SIG-M5 (cell line): ENCODE data around the gene MRC2.
"Not testable (repeated sequence)": the region's sequence is repeated elsewhere in the genome, so short reads cannot be mapped to it uniquely, and the experiment has no call there.

Experiments
- DNase-seq: peaks from one replicate; lab custom pipeline; 2025; lab: John Stamatoyannopoulos, UW

MRC2 gene, protein sequence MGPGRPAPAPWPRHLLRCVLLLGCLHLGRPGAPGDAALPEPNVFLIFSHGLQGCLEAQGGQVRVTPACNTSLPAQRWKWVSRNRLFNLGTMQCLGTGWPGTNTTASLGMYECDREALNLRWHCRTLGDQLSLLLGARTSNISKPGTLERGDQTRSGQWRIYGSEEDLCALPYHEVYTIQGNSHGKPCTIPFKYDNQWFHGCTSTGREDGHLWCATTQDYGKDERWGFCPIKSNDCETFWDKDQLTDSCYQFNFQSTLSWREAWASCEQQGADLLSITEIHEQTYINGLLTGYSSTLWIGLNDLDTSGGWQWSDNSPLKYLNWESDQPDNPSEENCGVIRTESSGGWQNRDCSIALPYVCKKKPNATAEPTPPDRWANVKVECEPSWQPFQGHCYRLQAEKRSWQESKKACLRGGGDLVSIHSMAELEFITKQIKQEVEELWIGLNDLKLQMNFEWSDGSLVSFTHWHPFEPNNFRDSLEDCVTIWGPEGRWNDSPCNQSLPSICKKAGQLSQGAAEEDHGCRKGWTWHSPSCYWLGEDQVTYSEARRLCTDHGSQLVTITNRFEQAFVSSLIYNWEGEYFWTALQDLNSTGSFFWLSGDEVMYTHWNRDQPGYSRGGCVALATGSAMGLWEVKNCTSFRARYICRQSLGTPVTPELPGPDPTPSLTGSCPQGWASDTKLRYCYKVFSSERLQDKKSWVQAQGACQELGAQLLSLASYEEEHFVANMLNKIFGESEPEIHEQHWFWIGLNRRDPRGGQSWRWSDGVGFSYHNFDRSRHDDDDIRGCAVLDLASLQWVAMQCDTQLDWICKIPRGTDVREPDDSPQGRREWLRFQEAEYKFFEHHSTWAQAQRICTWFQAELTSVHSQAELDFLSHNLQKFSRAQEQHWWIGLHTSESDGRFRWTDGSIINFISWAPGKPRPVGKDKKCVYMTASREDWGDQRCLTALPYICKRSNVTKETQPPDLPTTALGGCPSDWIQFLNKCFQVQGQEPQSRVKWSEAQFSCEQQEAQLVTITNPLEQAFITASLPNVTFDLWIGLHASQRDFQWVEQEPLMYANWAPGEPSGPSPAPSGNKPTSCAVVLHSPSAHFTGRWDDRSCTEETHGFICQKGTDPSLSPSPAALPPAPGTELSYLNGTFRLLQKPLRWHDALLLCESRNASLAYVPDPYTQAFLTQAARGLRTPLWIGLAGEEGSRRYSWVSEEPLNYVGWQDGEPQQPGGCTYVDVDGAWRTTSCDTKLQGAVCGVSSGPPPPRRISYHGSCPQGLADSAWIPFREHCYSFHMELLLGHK (N-terminal part only)

DNA sequence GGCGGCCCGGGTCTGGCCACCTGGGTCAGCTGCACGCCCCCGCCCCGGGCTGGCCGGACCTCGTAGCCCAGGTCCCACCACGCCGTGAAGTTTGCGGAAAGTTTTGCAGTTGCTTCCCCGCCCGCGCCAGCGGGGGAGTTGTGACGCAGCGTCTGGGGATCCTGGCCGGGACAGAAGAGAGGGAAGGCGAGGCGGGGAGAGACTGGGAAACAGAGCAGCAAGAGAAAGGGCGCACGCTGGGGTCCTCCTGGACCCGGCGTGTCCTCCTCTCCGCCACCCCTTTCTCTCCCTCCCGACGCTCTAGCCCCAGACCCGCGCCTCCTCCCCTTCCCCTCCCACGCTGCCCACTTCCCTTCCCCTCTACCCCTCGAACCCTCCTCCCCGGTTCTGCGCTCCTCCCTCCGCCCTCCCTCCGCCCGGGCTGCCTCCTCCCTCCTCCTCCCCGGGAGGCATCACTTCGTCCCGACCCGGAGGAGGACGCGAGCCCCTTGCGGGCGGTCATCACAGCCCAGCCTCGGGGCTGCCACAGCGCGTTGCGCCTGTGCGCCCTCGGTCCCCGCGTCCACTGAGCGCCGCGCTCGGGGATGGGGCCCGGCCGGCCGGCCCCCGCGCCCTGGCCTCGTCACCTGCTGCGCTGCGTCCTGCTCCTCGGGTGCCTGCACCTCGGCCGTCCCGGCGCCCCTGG is at the start of gene MRC2:
MRC2 (plus strand) TSS at position 452 of the 685 bp plus-strand sequence; CDS start at position 585, 133 bp downstream.
- no peak for DNase-seq

DNA sequence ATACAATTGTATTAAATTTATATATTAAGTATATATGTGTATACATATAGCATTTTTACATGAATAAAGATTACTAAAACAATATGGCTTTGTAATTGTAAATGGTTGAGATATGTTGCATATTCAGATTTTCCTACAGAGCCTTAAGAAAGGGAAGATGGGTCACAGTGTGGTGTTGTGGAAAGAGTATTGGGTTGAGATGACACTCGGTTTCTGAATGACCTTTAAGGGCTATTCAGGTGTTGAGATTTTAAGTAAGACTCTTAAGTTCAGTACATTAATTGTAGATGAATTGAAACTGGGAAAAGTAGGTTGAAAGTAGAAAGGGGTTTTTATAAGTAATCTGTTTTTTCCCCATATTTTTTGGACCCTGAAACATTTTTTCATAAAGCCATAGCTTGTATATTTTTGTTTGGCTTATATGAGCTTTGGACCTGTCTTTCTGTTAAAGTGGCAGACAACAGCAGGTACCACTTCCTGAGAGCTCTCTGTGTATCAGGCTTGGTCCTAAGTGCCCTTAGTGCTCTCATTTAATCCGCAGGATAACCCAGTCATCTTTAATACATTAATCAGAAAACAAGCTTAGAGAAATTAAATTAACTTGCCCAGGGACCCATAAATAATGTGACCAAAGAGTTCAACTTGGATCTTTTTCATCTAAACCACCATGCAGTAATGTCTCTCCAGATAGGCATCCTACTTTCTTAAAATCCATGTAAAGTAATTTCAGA is 48.5 kb upstream of the MRC2 start:
- DNase-seq = no peak

DNA sequence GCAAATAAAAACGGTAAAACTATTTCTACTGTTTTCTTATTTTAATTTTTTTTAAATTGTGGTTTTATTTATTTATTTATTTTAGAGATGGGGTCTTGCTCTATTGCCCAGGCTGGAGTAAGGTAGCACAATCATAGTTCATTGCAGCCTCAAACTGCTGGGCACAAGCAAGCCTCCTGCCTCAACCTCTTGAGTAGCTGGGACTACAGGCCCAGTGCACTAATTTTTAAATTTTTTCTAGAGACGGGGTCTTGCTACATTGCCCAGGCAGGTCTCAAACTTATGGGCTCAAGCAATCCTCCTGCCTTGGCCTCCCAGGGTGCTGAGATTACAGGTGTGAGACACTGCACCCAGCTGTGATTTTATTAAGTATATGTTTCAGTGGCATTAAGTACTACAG is 46.5 kb upstream of the MRC2 start:
- no peak for DNase-seq

DNA sequence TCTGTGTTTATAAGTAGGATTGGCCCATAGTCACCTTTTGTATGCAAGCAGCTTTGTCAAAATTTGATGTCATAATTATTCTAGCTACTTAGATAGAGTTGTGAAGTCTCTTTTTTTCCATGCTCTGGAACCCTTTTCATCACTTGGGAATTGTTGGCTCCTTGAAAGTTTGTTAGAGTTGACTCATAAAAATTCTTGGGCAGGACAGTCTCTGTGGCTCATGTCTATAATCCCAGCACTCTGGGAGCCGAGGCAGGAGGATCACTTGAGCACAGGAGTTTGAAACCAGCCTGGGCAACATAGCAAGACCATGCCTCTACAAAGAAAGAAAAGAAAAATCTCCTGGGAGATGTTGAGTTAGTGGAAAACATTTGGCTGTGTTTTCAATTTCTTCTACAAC is 45.7 kb upstream of the MRC2 start:
- DNase-seq = no peak

DNA sequence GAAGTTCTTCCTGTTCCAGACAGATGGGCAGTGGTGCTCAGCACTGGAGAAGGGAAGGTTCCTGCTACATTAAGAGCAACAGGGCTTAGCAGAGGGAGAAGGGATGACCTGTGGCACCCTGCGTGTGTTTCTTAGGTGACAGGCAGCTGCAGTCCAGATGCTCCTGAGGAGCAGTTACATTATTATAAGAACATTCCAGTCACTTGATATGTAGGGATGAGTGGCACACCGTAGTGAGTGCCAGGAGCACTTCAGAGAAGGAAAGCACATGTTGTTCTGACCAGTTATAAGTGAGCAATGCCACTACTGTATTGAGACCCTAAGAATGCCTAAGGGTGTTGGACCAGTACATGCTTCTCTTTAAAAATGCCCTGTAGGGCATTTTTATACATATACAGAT is 39.9 kb upstream of the MRC2 start:
- no peak for DNase-seq

DNA sequence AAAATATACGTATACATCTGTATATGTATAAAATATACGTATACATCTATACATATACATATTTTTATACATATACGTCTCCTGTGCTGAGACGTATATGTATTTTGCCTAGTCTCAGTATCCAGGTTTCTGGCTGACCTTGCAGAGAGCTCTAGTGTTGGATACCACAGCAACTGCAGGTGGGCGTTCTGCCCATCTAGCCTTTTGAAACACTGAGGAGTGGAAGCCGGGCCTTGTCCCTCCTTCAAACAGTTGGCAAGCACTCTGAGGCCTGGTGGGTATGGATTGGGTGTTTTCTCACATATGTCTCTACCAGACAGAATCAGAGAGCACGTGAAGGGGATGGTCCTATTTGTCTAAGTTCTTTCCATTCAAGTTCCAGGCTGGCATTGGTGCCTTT is 39.4 kb upstream of the MRC2 start:
- DNase-seq = no peak

DNA sequence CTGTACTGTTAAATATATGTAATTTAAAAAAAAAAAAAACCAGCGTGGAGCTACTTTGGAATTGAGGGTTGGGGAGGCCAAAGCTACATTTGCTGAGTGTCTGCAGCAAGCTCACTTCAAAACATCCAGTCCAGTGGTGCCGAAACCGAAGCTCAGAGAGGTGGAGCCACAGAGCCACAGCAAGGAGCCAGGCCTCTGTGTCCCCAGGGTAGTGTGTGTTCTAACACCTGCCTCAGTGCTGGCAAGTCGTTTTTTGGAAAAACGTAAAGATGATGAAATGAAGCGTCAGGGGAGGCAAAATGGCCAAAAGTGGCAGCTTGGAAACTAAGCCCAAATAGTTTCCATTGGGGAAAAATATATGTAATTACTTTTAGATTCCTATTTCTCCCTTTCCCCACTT is 36.1 kb upstream of the MRC2 start:
- no peak for DNase-seq

DNA sequence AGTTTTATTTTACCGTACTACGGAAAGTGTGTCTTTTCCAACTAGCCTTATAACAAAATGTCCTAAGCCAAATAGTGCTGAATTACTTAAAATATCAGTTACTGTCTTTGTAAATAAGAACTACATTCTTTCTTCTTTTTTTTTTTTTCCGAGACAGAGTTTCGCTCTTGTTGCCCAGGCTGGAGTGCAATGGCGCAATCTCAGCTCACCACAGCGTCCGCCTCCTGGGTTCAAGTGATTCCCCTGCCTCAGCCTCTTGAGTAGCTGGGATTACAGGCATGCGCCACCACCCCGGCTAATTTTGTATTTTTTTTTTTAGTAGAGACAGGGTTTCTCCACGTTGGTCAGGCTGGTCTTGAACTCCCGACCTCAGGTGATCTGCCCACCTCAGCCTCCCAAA is 35.6 kb upstream of the MRC2 start:
- not testable (repeated sequence) for DNase-seq

DNA sequence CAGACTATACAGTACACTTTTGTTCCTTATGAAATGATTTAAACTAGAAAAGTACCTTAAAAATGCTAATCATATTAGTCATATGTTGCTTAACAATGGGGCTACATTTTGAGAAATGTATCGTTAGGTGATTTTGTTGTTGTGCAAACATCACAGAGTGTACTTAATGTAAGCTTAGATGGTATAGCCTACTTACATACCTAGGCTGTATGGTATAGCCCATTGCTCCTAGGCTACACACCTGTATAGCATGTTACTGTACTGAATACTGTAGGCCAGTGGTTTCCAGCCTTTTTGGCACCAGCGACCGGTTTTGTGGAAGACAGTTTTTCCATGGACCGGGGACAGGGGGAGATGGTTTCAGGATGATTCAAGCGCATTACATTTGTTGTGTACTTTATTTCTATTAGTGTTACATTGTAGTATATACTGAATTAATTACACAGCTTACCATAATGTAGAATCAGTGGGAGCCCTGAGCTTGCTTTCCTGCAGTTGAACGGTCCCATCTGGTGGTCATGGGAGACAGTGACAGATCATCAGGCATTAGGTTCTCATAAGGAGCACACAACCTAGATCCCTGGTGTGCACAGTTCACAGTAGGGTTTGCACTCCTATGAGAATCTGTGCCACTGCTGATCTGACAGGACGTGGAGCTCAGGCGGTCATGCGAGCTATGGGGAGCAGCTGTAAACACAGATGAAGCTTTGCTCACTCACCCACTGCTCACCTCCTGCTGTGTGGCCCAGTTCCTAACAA is 35.0 kb upstream of the MRC2 start:
- DNase-seq = no peak

DNA sequence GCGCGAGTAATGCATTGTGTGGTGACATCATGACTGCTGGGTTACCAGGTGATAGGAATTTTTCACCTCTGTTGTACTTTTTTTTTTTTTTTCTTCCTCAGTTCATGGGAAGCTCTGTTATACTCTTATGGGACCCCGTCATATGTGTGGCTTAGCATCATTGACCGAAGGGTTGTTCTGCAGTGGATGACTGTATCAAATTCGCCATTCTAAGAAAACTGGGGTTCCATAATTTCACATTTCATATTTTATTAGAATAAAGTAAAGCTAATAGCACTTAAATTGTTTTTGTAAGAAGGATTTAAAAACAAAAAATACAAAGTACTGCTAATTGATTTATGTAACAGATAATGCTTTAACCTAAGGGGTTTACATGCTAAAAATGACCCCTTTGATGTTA is 32.0 kb upstream of the MRC2 start:
- DNase-seq = no peak

DNA sequence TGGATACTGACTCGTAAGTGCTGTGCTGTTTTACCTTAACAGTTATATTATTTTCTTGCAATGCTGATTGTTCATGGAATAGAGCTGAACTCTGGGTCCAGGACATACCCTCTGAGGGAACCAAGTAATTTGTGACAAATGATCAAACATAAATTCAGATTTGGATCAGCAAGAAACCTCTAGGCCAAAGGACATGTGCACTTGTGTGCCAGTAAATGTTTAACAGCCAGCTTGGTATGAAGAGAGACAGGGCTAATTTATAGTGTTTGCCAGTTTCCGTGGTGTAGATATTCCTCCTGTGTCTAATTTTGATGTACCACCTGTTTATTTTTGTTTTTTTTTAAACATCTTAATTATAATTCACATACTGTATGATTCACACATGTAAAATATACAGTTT is 30.8 kb upstream of the MRC2 start:
- DNase-seq = no peak

DNA sequence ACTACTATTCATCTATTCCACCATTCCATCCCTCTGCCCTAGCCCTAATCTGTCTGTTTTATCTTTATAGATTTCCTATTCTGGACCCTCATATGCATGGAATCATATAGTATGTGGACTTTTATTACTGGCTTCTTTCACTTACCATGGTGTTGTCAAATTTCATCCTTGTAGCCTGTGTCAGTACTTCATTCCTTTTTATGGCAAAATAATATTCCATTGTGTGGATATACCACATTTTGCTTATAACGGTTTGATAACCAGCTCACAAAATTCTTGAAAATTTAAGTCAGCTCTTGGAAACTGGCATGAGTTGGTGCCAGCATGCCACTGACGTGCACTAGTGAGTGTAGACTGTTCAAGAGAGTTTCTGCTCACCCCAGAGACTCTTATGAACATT is 30.3 kb upstream of the MRC2 start:
- no peak for DNase-seq

DNA sequence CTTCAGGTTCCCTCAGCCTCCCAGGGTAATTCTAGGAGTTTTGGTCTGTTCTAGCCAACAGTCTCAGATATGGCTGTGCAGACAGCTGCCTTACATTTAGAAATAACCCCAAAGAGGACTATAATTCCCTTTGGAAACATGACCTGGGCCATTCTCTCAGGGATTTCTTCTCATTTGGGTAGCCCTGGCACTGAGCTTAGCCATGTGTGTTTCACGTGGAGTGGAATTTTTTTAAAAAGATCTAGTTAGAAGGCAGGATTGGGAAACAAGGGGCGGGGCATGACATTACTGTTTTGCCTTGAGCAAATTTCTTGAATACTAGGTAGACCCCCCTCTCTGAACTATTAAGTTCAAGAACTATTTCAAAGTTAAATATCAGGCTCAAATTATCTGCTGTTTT is 29.6 kb upstream of the MRC2 start:
- DNase-seq = no peak

DNA sequence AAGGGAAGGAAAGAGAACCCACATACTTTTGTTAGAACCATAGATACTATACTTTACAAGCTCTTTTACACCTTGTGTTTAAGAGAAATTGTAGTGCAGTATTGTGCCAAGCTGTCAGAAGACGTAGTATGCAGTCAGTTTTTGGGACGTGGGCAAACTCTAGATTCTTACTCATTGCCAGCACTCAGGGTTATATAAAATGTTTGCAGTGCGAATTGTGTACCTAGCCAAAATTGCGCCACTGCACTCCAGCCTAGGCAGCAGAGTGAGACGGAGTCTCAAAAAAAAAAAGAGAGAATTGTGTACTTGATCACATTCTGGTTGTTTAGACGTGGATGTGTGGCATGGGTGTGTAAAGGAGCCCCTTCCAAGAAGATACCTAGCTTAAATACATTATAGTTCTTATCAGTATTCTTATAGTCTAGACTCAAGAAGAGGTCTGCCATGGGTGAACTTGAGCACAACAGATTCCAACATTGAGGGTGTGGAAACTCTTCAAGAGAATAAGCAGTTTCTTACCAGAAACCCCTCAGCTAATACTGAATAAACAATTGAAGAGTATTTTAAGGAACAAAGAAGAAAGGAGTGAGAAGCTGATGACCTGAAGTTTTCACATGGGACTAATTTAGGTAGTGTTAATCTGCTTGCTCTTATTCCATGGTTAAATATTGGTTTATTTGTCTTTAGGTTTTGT is 27.4 kb upstream of the MRC2 start:
- no peak for DNase-seq

DNA sequence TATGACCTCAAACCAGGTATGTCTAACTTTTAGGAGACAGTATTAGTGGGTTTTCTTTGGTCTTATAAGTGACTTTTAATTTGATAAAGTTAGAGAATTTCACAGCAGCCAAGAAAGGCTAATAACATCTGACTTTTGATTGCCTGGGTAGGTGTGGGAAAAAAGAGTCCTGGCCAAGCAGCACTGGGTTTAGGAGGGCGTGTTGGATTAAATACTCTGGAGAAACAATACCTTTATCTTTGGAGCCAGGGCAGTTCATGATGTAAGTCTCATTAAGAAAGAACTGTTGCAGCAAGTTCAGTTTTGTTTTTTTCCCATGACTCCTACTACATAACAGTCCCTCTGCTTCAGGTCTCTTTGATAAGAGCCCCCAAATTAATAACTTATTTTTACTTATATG is 26.7 kb upstream of the MRC2 start:
- no peak for DNase-seq

DNA sequence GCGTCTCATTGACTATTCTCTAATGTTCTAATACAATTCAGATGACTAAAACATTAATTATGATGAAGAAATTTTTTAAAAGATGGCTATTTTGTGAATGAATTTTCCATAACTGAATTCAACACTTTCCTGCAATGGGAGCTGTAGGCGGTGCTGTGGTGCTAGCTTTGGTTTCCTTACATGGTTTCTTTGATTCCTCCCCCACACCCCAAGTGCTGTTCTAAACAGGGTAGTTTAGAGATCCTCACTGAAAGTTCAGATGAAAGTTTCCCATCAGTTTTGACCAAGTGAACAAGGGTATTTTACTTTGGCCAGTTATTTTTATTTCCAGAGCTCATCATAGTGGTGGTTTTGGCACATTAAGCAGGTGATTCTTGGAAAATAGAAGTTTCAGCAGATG is 26.0 kb upstream of the MRC2 start:
- no peak for DNase-seq

DNA sequence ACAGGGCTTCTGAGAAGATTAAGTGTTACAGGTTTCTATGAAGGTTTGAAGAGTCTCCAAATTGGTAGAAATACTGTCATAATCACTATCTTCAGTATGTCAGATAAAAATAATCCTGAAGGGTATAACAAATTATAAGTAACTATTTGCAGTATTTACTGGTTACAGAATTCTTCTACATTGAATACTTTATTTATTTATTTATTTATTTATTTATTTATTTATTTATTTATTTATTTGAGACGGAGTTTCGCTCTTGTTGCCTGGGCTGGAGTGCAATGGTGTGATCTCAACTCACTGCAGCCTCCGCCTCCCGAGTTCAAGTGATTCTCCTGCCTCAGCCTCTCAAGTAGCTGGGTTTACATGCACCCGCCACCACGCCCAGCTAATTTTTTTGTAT is 23.7 kb upstream of the MRC2 start:
- DNase-seq = not testable (repeated sequence)

DNA sequence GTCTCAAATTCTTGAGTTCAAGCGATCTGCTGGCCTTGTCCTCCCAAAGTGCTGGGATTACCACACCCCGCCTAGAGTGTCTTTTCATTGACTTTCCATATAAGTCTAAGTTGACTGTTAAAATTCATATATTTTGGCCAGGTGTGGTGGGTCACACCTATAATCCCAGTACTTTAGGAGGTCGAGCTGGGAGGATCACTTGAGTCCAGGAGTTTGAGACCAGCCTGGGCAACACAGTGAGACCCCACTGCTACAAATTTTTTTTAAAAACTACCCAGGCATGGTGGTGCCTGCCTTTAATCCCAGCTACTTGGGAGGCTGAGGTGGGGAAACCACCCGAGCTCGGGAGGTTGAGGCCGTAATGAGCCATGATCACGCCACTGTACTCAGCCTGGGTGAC is 21.9 kb upstream of the MRC2 start:
- no peak for DNase-seq

DNA sequence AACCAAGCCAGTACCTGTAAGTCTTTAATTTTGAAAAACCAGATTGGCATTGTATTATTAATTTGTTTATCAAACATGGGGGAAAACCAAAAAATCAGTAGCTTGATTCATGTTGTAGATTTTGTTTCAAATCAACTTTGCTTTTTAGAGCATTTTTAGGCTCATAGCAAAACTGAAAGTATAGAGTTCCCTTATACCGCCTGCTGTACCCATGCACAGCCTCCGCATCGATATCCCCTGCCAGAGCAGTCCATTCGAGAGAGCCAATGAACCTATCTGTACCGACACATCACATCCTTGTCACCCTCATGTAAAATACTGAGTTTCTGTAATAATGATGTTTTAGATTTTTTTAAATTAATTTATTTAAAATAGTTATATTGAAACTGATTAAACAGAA is 16.2 kb upstream of the MRC2 start:
- no peak for DNase-seq

DNA sequence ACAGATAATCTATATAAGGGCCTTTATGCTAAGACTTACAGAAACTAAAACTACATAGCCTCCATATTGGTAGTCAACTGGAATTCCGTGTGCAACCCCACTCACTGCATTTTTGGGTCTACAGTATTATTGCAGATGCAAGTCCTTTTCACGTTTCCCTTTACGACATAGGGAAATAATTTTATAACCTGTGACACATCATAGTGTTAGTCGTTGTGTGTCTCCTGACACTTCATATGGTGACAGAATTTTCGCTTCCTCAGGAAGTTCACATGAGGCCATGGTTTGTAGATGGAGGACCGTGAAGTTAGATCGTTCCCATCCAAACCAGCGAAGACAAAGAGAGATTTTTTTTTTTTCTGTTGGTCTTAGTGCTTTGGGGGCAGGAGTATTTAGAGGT is 15.7 kb upstream of the MRC2 start:
- DNase-seq = no peak
